IMR-90 (cell line): Measurements from ENCODE around the gene AK6. TPM values are rescaled to one million over a fixed set of nuclear protein-coding genes. Genes with fewer than 3 reads are reported as not detected.
"Not testable (repeated sequence)": the region's sequence is repeated elsewhere in the genome, so short reads cannot be mapped to it uniquely, and the experiment has no call there.

Experiments
- ATAC-seq: fragments of 200-7000 bp; cut with Tn5 transposase; 2 replicates; pipeline ENCODE4 v1.9.1; 2020; ENCODE audit warnings: low read depth, mild to moderate bottlenecking, moderate library complexity
- BruUV-seq: library from RNA; stranded (reverse); fragments of 400-500 nt; replicated peaks from 2 replicates; lab custom pipeline; 2021; lab: Mats Ljungman, UMichigan
- CTCF ChIA-PET: fragments of 300-600 bp; formaldehyde crosslinking; extraction: SDS; loops from one replicate; lab custom pipeline; 2021; ENCODE audit warnings: antibody characterized with exemption; lab: Yijun Ruan, JAX
- POLR2A ChIA-PET: fragments of 300-600 bp; sonication (Branson Sonifier 250); formaldehyde crosslinking; loops from one replicate; lab custom pipeline; 2022; ENCODE audit warnings: antibody characterized with exemption; ENCODE audit not compliant: unreplicated experiment; lab: Charles Lee
- DNase-seq: peaks from one replicate; pipeline ENCODE4 v3.0.0; 2013
- H2AFZ ChIP-seq: replicated peaks from 2 replicates; pipeline ENCODE3; 2013; ENCODE audit warnings: low read length, mild to moderate bottlenecking; ENCODE audit not compliant: poor library complexity
- H2AK5ac ChIP-seq: 2 replicates; pipeline ENCODE4 v1.6.1; 2013; ENCODE audit warnings: low read depth, low read length, inconsistent platforms
- H2AK9ac ChIP-seq: replicated peaks from 2 replicates; pipeline ENCODE3; 2013; ENCODE audit warnings: mild to moderate bottlenecking, low read depth, low read length, moderate library complexity; ENCODE audit not compliant: poor library complexity
- H2BK120ac ChIP-seq: 2 replicates; pipeline ENCODE4 v1.6.1; 2013; ENCODE audit warnings: low read depth, low read length, inconsistent platforms
- H2BK15ac ChIP-seq: 3 replicates; pipeline ENCODE4 v1.6.1; 2013; ENCODE audit warnings: low read depth, low read length, inconsistent platforms
- H2BK20ac ChIP-seq: 2 replicates; pipeline ENCODE4 v1.6.1; 2013; ENCODE audit warnings: low read depth, mild to moderate bottlenecking, inconsistent platforms, low read length, moderate library complexity
- H2BK5ac ChIP-seq: 2 replicates; pipeline ENCODE4 v1.6.1; 2013; ENCODE audit warnings: mild to moderate bottlenecking, low read depth, low read length, inconsistent platforms; ENCODE audit not compliant: poor library complexity, severe bottlenecking
- H3K14ac ChIP-seq: replicated peaks from 2 replicates; pipeline ENCODE4 v1.6.1; 2013; ENCODE audit warnings: low read depth, low read length, inconsistent platforms
- H3K18ac ChIP-seq: 2 replicates; pipeline ENCODE4 v1.6.1; 2013; ENCODE audit warnings: low read depth, low read length, control low read depth
- H3K23ac ChIP-seq: 2 replicates; pipeline ENCODE4 v1.6.1; 2013; ENCODE audit warnings: low read depth, low read length, inconsistent platforms
- H3K27ac ChIP-seq: 2 replicates; pipeline ENCODE4 v1.5.1; 2013; ENCODE audit warnings: mild to moderate bottlenecking, control low read depth, low read length; ENCODE audit not compliant: insufficient read depth
- H3K27me3 ChIP-seq: 2 replicates; pipeline ENCODE4 v1.6.1; 2013; ENCODE audit warnings: low read length; ENCODE audit not compliant: control insufficient read depth, insufficient read depth
- H3K36me3 ChIP-seq: 2 replicates; pipeline ENCODE4 v1.6.1; 2013; ENCODE audit warnings: low read length, mixed read lengths; ENCODE audit not compliant: control insufficient read depth, insufficient read depth
- H3K4ac ChIP-seq: 2 replicates; pipeline ENCODE4 v1.6.1; 2013; ENCODE audit warnings: low read depth, low read length, inconsistent platforms
- H3K4me1 ChIP-seq: 2 replicates; pipeline ENCODE4 v1.6.1; 2013; ENCODE audit warnings: low read length, mixed read lengths; ENCODE audit not compliant: control insufficient read depth, insufficient read depth
- H3K4me2 ChIP-seq: 2 replicates; pipeline ENCODE4 v1.6.1; 2013; ENCODE audit warnings: low read depth, mild to moderate bottlenecking, control low read depth, low read length, moderate library complexity
- H3K4me3 ChIP-seq: 2 replicates; pipeline ENCODE4 v1.5.1; 2013; ENCODE audit warnings: low read depth, mild to moderate bottlenecking, control low read depth, low read length, moderate library complexity; ENCODE audit not compliant: insufficient read depth
- H3K56ac ChIP-seq: 2 replicates; pipeline ENCODE4 v1.6.1; 2013; ENCODE audit warnings: low read length, inconsistent platforms; ENCODE audit not compliant: insufficient read depth; ENCODE audit errors: extremely low read depth
- H3K79me1 ChIP-seq, 2 experiments: 2 replicates each; pipeline ENCODE4 v1.6.1; 2013; ENCODE audit warnings: low read length in 2 of 2, inconsistent platforms in 1 of 2, low read depth in 1 of 2
- H3K9ac ChIP-seq: 2 replicates; pipeline ENCODE4 v1.6.1; 2013; ENCODE audit warnings: low read depth, low read length, control low read depth
- H3K9me1 ChIP-seq: 2 replicates; pipeline ENCODE4 v1.6.1; 2013; ENCODE audit warnings: low read length, inconsistent platforms; ENCODE audit not compliant: insufficient read depth
- H3K9me3 ChIP-seq: 2 replicates; pipeline ENCODE4 v1.6.1; 2013; ENCODE audit warnings: low read length; ENCODE audit not compliant: control insufficient read depth, insufficient read depth
- H4K20me1 ChIP-seq: 2 replicates; pipeline ENCODE4 v1.6.1; 2013; ENCODE audit warnings: low read length, inconsistent platforms; ENCODE audit not compliant: insufficient read depth
- H4K5ac ChIP-seq: 2 replicates; pipeline ENCODE4 v1.6.1; 2013; ENCODE audit warnings: mild to moderate bottlenecking, low read depth, low read length, control low read depth
- H4K8ac ChIP-seq, 2 experiments: 2 replicates each; pipeline ENCODE4 v1.6.1; 2013; ENCODE audit warnings: low read depth in 2 of 2, low read length in 2 of 2, control low read depth in 1 of 2, inconsistent platforms in 1 of 2
- H4K91ac ChIP-seq: 2 replicates; pipeline ENCODE4 v1.6.1; 2013; ENCODE audit warnings: low read depth, low read length, inconsistent platforms; ENCODE audit not compliant: insufficient read depth
- WGBS, 2 experiments: methylation state at CpG; one replicate each; pipeline versions ENCODE4 v1.1.5 to v1.1.7; 2013; ENCODE audit warnings: missing lambda C conversion rate in 2 of 2; ENCODE audit not compliant: insufficient read length in 1 of 2; ENCODE audit errors: extremely low coverage in 2 of 2; 5-methylcytosine and 5-hydroxymethylcytosine counted together
- dilution Hi-C: fragments of 300-500 bp; cut with HindIII; formaldehyde crosslinking; loops from one replicate; pipeline ENCODE4 v1.14.3; 2018; ENCODE audit warnings: low sequenced_read_pairs; ENCODE audit not compliant: unreplicated experiment
- in situ Hi-C: fragments of 300-500 bp; cut with MboI; formaldehyde crosslinking; loops from 3 replicates; pipeline ENCODE4 v1.14.3; 2019; ENCODE audit warnings: low sequenced_read_pairs, inconsistent platforms, mixed read lengths
- intact Hi-C: fragments of 100-400 bp; cut with micrococcal nuclease; formaldehyde crosslinking; loops from 2 replicates; pipeline ENCODE4 v1.10.0; 2022
- polyA plus RNA-seq, 3 experiments: library from polyadenylated mRNA; depleted of rRNA; stranded (reverse); fragments of >200 nt; gene quantifications; 2 replicates each; pipeline ENCODE4 v1.2.3, GENCODE V29; 2012; ENCODE audit warnings: low replicate concordance in 1 of 3
- total RNA-seq: library from RNA; depleted of rRNA; stranded (reverse); fragments of >200 nt; gene quantifications from 2 replicates; pipeline ENCODE4 v1.2.3, GENCODE V29; 2012

AK6 gene
- total and polyA plus RNA-seq, 2 of the 4 experiments (the other 2 are of a cell fraction): 14.7 to 34.4 TPM

- H4K5ac ChIP-seq, H3K23ac ChIP-seq, dilution Hi-C loops, H2BK15ac ChIP-seq, H4K20me1 ChIP-seq, H3K9me1 ChIP-seq, H3K14ac ChIP-seq, H4K91ac ChIP-seq, H3K4me2 ChIP-seq, H2AK5ac ChIP-seq, ATAC-seq, H4K8ac ChIP-seq, H2AK9ac ChIP-seq, H3K27ac ChIP-seq, H2BK20ac ChIP-seq, H3K4me3 ChIP-seq, H3K79me1 ChIP-seq, H2AFZ ChIP-seq, H3K27me3 ChIP-seq, H3K9me3 ChIP-seq, BruUV-seq, DNase-seq, H3K18ac ChIP-seq, POLR2A ChIA-PET, H3K4me1 ChIP-seq, H3K4ac ChIP-seq, H2BK5ac ChIP-seq, H3K56ac ChIP-seq, H3K36me3 ChIP-seq, H3K9ac ChIP-seq, H2BK120ac ChIP-seq: not testable (repeated sequence)
- CTCF ChIA-PET: interaction anchor here (0.6 to 1.8 kb wide), 4 partner anchors 9 to 194 kb away, joined by 3 to 5 read pairs (median 4); no protein-coding TSS in a partner anchor
- 97% methylated on average over 16 of the region's 25 CpGs; no CpG with 5 or more reads in 1 of the 2 experiments for WGBS, 2 experiments
- in situ Hi-C loops (loop anchor here (10.0 kb wide), 1 partner anchor 219 kb away; no protein-coding TSS in a partner anchor), intact Hi-C loops (loop anchor here (1.0 to 5.0 kb wide), 4 partner anchors 96 to 290 kb away; partner anchors contain the start of gene CENPH)
Observed at GRCh38 chr5:69333668-69334315, 35.5 kb downstream of the AK6 start.
